WTC11 (cell line): Measurements from ENCODE around the gene ATL2. TPM values are rescaled to one million over a fixed set of nuclear protein-coding genes. Genes with fewer than 3 reads are reported as not detected.

Experiments used
- AFF4 ChIP-seq: sonication (generic); formaldehyde crosslinking; IDR thresholded peaks from 2 replicates; pipeline ENCODE4 v1.8.1; 2023; ENCODE audit warnings: mild to moderate bottlenecking, missing genetic modification reagents, borderline replicate concordance
- ATF1 ChIP-seq: sonication (generic); formaldehyde crosslinking; IDR thresholded peaks from 2 replicates; pipeline ENCODE4 v1.8.1; 2023; ENCODE audit warnings: mild to moderate bottlenecking, moderate library complexity, missing genetic modification reagents
- ATF3 ChIP-seq: sonication (generic); formaldehyde crosslinking; conservative IDR thresholded peaks from 2 replicates; pipeline ENCODE4 v1.8.1; 2022; ENCODE audit warnings: mild to moderate bottlenecking, missing genetic modification reagents
- CTCF ChIP-seq: fragments of 200-600 bp; IDR thresholded peaks from 2 replicates; pipeline ENCODE4 v1.8.0; 2022; ENCODE audit warnings: antibody characterized with exemption
- E2F5 ChIP-seq: sonication (generic); formaldehyde crosslinking; IDR thresholded peaks from 2 replicates; pipeline ENCODE4 v1.8.1; 2022; ENCODE audit warnings: mild to moderate bottlenecking, moderate library complexity, missing genetic modification reagents
- ELF4 ChIP-seq: sonication (generic); formaldehyde crosslinking; IDR thresholded peaks from 2 replicates; pipeline ENCODE4 v1.8.1; 2022; ENCODE audit warnings: low read depth, mild to moderate bottlenecking, moderate library complexity, missing genetic modification reagents
- EMX1 ChIP-seq: fragments of 250-450 bp; sonication (Bioruptor Pico); IDR thresholded peaks from 2 replicates; pipeline ENCODE4 v1.8.0; 2021; ENCODE audit warnings: mild to moderate bottlenecking
- ERG ChIP-seq: fragments of 250-450 bp; sonication (Bioruptor Pico); IDR thresholded peaks from 2 replicates; pipeline ENCODE4 v1.8.0; 2021; ENCODE audit warnings: mild to moderate bottlenecking
- FOXK1 ChIP-seq: sonication (generic); formaldehyde crosslinking; IDR thresholded peaks from 2 replicates; pipeline ENCODE4 v1.8.0; 2022; ENCODE audit warnings: mild to moderate bottlenecking, moderate library complexity, missing genetic modification reagents
- FOXP1 ChIP-seq: sonication (generic); formaldehyde crosslinking; IDR thresholded peaks from 2 replicates; pipeline ENCODE4 v1.8.0; 2022; ENCODE audit warnings: missing genetic modification reagents, mild to moderate bottlenecking, moderate library complexity, borderline replicate concordance
- GABPB1 ChIP-seq: sonication (generic); formaldehyde crosslinking; IDR thresholded peaks from 2 replicates; pipeline ENCODE4 v1.8.1; 2023; ENCODE audit warnings: mild to moderate bottlenecking, missing genetic modification reagents
- GTF2I ChIP-seq: fragments of 250-450 bp; sonication (Bioruptor Pico); conservative IDR thresholded peaks from 2 replicates; pipeline ENCODE4 v1.4.0; 2021; ENCODE audit warnings: mild to moderate bottlenecking
- HMGA2 ChIP-seq: fragments of 250-450 bp; sonication (Bioruptor Pico); IDR thresholded peaks from 2 replicates; pipeline ENCODE4 v1.4.0; 2021; ENCODE audit warnings: mild to moderate bottlenecking, moderate library complexity
- IRF2 ChIP-seq: sonication (generic); formaldehyde crosslinking; IDR thresholded peaks from 2 replicates; pipeline ENCODE4 v1.8.0; 2022; ENCODE audit warnings: low read depth, missing genetic modification reagents, borderline replicate concordance
- KAT7 ChIP-seq: sonication (generic); formaldehyde crosslinking; IDR thresholded peaks from 2 replicates; pipeline ENCODE4 v1.8.1; 2023; ENCODE audit warnings: missing genetic modification reagents, mild to moderate bottlenecking, borderline replicate concordance
- MXD4 ChIP-seq: fragments of 250-450 bp; sonication (Bioruptor Pico); IDR thresholded peaks from 2 replicates; pipeline ENCODE4 v1.8.0; 2021; ENCODE audit warnings: mild to moderate bottlenecking, moderate library complexity, borderline replicate concordance
- OVOL2 ChIP-seq: fragments of 250-450 bp; sonication (Bioruptor Pico); IDR thresholded peaks from 2 replicates; pipeline ENCODE4 v1.9.0; 2021; ENCODE audit warnings: mild to moderate bottlenecking, borderline replicate concordance
- RELA ChIP-seq: sonication (generic); formaldehyde crosslinking; IDR thresholded peaks from 2 replicates; pipeline ENCODE4 v1.8.1; 2022; ENCODE audit warnings: missing genetic modification reagents, mild to moderate bottlenecking, borderline replicate concordance
- TEAD4 ChIP-seq: sonication (generic); formaldehyde crosslinking; IDR thresholded peaks from 2 replicates; pipeline ENCODE4 v1.8.0; 2022; ENCODE audit warnings: mild to moderate bottlenecking, missing genetic modification reagents
- USF2 ChIP-seq: sonication (generic); formaldehyde crosslinking; IDR thresholded peaks from 2 replicates; pipeline ENCODE4 v1.8.1; 2023; ENCODE audit warnings: mild to moderate bottlenecking, missing genetic modification reagents, moderate library complexity
- ZBTB43 ChIP-seq: sonication (generic); formaldehyde crosslinking; IDR thresholded peaks from 2 replicates; pipeline ENCODE4 v1.8.1; 2023; ENCODE audit warnings: mild to moderate bottlenecking, missing genetic modification reagents
- ZMAT4 ChIP-seq: fragments of 250-450 bp; sonication (Bioruptor Pico); IDR thresholded peaks from 2 replicates; pipeline ENCODE4 v1.9.0; 2021; ENCODE audit warnings: mild to moderate bottlenecking
- ZNF232 ChIP-seq: sonication (generic); formaldehyde crosslinking; IDR thresholded peaks from 2 replicates; pipeline ENCODE4 v1.8.0; 2022; ENCODE audit warnings: mild to moderate bottlenecking, missing genetic modification reagents
- ZNF281 ChIP-seq: sonication (generic); formaldehyde crosslinking; IDR thresholded peaks from 2 replicates; pipeline ENCODE4 v1.8.0; 2023; ENCODE audit warnings: mild to moderate bottlenecking, missing genetic modification reagents
- ZNF396 ChIP-seq: fragments of 250-450 bp; sonication (Bioruptor Pico); IDR thresholded peaks from 2 replicates; pipeline ENCODE4 v1.8.0; 2021; ENCODE audit warnings: mild to moderate bottlenecking, moderate library complexity, borderline replicate concordance
- total RNA-seq: library from RNA; stranded (reverse); gene quantifications from 3 replicates; pipeline ENCODE4 v1.2.3, GENCODE V29; 2021

Gene ATL2
- total RNA-seq, 1 experiment from 2014 or later = 90.5 TPM

GRCh38 chr2:38376346-38377049 is 575 bp downstream of the ATL2 start (continued):
- TF ChIP-seq ATF3 (CRISPR knock-in tag) (no peak), AFF4 (no peak), ZNF396 (CRISPR knock-in tag) (no peak), ZNF232 (CRISPR knock-in tag) (no peak), IRF2 (CRISPR knock-in tag) (no peak), ERG (CRISPR knock-in tag) (0 out of 2 replicates have a peak, but pooled peaks have one; percentile 49), ELF4 (CRISPR knock-in tag) (no peak), FOXK1 (CRISPR knock-in tag) (no peak), OVOL2 (no peak), GTF2I (CRISPR knock-in tag) (no peak), RELA (CRISPR knock-in tag) (no peak), HMGA2 (CRISPR knock-in tag) (no peak), E2F5 (CRISPR knock-in tag) (no peak), KAT7 (no peak; the same call in 1 of the 2 replicates), FOXP1 (CRISPR knock-in tag) (peak; percentile 62; the same call in 1 of the 2 replicates), ZNF281 (CRISPR knock-in tag) (no peak), EMX1 (CRISPR knock-in tag) (peak; percentile 55; the same call in 1 of the 2 replicates), TEAD4 (no peak), ZMAT4 (CRISPR knock-in tag) (no peak), ZBTB43 (CRISPR knock-in tag) (no peak), GABPB1 (CRISPR knock-in tag) (no peak), MXD4 (no peak), USF2 (CRISPR knock-in tag) (0 out of 2 replicates have a peak, but pooled peaks have one; percentile 36), ATF1 (no peak), CTCF (peak; percentile 36; the same call in 1 of the 2 replicates)
